Left ventricle myocardium inferior (tissue), 1 donor: ENCODE results near the gene IKZF3. TPM values are rescaled to one million over a fixed set of nuclear protein-coding genes. Genes with fewer than 3 reads are reported as not detected.

Experiments used
- DNase-seq: peaks from one replicate; pipeline ENCODE4 v3.0.0-alpha.2; 2020
- H3K27ac ChIP-seq: fragments of 200-600 bp; replicated peaks from 2 replicates; pipeline ENCODE4 v1.8.0; 2021
- H3K27me3 ChIP-seq: fragments of 200-600 bp; 2 replicates; pipeline ENCODE4 v1.8.0; 2021; ENCODE audit warnings: low read depth
- H3K36me3 ChIP-seq: fragments of 200-600 bp; 2 replicates; pipeline ENCODE4 v1.8.0; 2021
- H3K4me1 ChIP-seq: fragments of 200-600 bp; 2 replicates; pipeline ENCODE4 v1.8.0; 2021
- H3K4me3 ChIP-seq: fragments of 200-600 bp; 2 replicates; pipeline ENCODE4 v1.8.0; 2021; ENCODE audit warnings: mild to moderate bottlenecking, moderate library complexity
- H3K9me3 ChIP-seq: fragments of 200-600 bp; replicated peaks from 2 replicates; pipeline ENCODE4 v1.8.0; 2021
- CTCF ChIP-seq: fragments of 200-600 bp; IDR thresholded peaks from 2 replicates; pipeline ENCODE4 v1.8.0; 2021; ENCODE audit warnings: antibody characterized with exemption, mild to moderate bottlenecking, borderline replicate concordance
- intact Hi-C: fragments of 100-400 bp; cut with micrococcal nuclease; formaldehyde crosslinking; loops from one replicate; pipeline ENCODE4 v1.11.0; 2022
- total RNA-seq: library from RNA; stranded (reverse); fragmentation: NEBNext Ultra II Directional; extraction: Animal tissue kit (Norgen Biotek cat#: 25700); gene quantifications from one replicate; pipeline ENCODE4 v1.2.1, GENCODE V29; 2021
- donor health status: DM: no; HTN: yes; CAD: no; lungs with severe emphysema.

The IKZF3 gene
- total RNA-seq, 1 donor from 2014 or later: 0.16 TPM

DNA sequence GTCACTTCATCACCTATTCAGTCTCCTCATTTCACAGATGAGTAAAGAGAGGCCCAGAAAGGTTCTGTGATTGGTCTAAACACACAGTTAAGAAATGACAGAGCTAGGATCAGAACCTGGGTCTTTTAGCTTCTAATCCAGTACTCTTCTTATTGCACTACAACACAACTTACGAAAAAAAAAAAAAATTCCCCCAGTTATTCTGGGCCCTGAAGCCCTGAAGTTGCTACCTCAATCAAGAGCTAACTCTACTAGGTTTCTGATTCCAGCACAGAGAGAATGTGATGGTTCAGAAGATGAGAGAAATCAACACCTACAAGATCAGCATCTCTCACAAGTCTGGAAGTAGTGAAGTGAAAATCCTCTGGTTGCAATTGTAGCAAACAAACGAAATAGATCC lies 89.1 kb downstream of the IKZF3 start:
- Histone ChIP-seq H3K9me3 (no peaks in the 10 kb centered on the region), H3K4me1 (no peaks in the 10 kb centered on the region), H3K27me3 (peaks cover 83% of the 10 kb centered on the region), H3K27ac (no peak overlapping the region), H3K36me3 (no peaks in the 10 kb centered on the region), H3K4me3 (no peak overlapping the region)
- intact Hi-C loops: no loop called here
- no peak for TF ChIP-seq CTCF
- no peak for DNase-seq

DNA sequence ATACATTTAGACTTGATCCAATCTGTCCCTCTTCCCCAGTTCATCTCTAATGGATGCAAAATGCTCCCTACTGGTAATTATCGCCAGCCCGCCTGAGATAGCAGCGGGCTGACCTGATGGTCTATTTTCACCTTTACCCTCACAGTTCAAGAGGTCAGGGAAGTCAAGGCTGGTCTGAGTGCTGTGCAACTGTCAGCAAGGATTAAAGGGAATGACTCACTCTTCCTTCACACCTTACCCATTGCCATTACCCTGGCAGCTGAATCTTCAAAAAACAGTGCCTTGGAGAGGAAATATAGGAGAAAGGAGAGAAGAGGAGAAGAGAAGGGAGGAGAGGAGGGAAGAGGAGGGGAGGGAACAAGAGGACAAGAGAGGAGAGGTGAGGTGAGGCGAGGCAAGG lies 90.1 kb downstream of the IKZF3 start:
- intact Hi-C loops: no loop called here
- Histone ChIP-seq H3K27me3 (peaks cover 73% of the 10 kb centered on the region), H3K9me3 (no peaks in the 10 kb centered on the region), H3K27ac (no peak overlapping the region), H3K36me3 (no peaks in the 10 kb centered on the region), H3K4me1 (no peaks in the 10 kb centered on the region), H3K4me3 (no peak overlapping the region)
- TF ChIP-seq CTCF: no peak
- no peak for DNase-seq

DNA sequence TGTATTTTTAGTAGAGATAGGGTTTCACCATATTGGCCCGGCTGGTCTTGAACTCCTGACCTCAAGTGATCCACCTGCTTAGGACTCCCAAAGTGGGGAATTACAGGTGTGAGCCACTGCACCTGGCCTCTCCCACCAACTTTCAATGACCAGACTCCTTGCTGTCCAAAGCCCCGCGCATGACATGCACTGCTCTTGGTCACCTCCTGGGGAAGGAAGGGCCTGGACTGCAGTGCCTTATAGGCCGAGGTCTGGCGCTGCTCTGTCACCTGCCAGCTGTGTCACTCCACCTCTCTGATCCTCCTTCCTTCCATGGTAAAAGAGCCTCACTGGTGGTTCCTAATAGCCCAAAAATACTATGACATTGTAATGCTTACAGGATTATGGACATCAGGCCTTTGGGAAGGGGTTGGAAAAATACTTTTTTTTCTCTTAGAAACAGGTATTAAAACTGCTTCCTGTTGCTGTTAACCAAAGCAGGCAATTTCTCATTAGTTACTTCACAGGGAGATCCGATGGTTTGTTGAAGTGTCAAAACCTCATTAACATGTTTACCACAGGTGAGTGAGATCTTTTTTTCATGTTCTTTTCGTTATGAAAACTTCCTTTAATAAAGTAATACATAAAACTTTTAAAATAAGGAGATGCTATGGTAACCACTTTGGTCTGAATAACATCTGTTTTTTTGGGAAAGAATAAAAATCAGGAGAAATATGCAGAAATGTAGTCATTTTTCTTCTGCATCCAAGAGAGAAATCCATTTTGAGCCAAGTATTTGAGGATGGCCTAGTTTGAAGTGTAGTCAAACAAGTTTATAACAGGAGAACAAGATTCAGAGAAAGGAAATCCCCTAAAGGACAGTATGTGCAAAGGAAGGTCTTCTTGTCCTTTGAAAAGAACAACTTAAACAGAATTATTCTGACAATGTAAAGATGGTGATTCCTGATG lies 90.9 kb downstream of the IKZF3 start:
- intact Hi-C loops: no loop called here
- TF ChIP-seq CTCF: no peak
- Histone ChIP-seq H3K9me3 (no peaks in the 10 kb centered on the region), H3K4me1 (no peaks in the 10 kb centered on the region), H3K27me3 (peaks cover 65% of the 10 kb centered on the region), H3K27ac (no peak overlapping the region), H3K4me3 (no peak overlapping the region), H3K36me3 (no peaks in the 10 kb centered on the region)
- DNase-seq: no peak

- TF ChIP-seq CTCF: no peak
- H3K27ac ChIP-seq: no peak overlapping the region
- no peak for DNase-seq
- H3K9me3 ChIP-seq: no peaks in the 10 kb centered on the region
- intact Hi-C loops: no loop called here
- no peaks in the 10 kb centered on the region for H3K36me3 ChIP-seq
- no peaks in the 10 kb centered on the region for H3K4me1 ChIP-seq
- peaks cover 63% of the 10 kb centered on the region for H3K27me3 ChIP-seq
- no peak overlapping the region for H3K4me3 ChIP-seq
These were observed 91.7 kb downstream of the IKZF3 start for GRCh38 chr17:39772415-39772814.

DNA sequence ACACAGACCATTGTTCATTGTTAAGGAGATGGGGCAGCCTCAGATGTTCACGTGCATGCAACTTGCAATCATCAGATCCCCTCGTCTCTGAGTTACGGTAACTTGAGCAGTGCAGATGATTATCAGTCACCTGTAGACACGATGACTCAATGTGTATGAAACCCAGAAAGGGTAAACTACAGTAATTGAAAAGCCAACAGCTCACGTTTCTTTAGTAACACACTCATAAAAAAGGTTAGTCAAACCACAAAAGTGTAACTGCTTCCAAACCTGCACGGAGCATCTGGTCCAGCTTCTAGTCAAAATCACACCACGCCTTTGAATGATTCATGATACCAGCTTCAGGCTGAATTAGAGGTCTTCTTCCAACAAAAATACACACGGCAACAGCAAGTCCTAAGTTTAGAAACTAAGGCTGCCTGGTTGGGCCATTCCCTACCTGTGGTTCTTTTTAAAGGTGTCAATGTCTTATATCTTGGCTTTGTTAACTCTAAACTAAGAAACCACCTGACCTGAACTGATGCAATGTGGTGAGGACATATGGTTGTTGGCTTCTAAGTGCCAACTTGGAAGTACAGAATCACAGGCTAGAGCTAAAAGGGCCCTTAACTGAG lies 94.0 kb downstream of the IKZF3 start:
- Histone ChIP-seq H3K4me3 (no peak overlapping the region), H3K36me3 (no peaks in the 10 kb centered on the region), H3K9me3 (no peaks in the 10 kb centered on the region), H3K27ac (no peak overlapping the region), H3K4me1 (no peaks in the 10 kb centered on the region), H3K27me3 (peaks cover 61% of the 10 kb centered on the region)
- TF ChIP-seq CTCF: no peak
- DNase-seq: no peak
- intact Hi-C loops: no loop called here
